IPS DF 4.7 (cell line): Measurements from ENCODE around the gene CPLX1.

Experiments
- DNase-seq: peaks from one replicate; pipeline ENCODE4 v3.0.0-alpha.2; 2013; ENCODE audit warnings: low spot score; ENCODE audit errors: extremely low read depth

CPLX1 gene

DNA sequence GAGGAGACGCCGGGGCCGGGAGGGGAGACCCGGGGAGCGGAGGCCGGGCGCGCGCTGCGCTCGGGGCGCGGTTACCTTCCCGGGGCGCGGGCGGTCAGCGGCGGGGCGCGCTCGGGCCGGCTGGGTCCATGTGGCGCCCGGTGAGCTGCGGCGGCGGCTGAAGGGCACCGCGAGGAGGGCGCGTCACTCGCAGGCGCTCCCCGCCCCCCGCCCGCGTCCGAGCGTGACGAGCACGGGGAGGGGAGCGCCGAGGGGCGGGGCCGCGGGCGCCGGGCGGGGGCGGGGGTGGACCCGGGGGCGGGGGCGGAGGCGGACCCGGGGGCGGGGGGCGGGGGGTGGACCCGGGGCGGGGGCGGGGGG lies at the start of gene CPLX1:
TSS of gene CPLX1 (minus strand) at position 159 of the 360 bp plus-strand sequence. CDS start 1,607 bp downstream, outside the sequence.
- no peak for DNase-seq

DNA sequence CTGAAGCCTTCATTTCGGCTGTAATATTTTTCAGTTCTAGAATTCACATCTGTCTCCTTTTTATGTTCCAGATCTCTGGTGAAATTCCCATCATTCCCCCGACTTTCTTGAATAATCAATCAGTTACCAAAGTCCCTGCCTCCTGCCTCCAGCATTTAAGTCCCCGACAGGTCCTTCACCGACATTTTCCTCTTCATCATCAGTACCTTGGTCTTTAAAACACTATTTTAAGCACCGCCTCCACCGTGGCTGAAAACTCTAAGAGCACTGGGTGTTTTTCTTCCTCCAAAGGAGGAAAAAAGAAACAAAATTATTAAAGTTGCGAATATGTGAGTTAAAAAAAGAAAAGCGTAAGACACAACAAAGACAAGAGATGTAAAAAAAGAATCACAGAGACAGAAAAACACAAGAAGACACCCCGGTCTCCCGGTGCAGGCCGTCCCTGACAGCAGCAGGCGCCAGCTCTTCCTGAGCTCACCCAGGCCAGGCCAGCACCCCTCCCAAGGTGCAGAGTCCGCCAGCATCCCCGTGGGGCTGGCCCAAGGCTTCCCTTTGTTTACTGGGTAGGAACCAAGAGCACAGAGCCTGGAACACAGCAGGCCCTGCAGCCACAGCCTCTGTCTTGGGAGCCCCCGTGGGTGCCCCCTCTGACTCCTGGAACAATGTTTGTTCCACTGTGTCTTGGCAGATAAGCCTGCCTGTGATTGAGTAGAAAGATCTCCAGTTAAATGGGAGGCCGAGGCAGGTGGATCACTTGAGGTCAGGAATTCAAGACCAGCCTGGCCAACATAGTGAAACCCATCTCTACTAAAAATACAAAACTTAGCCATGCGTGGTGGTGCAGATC lies 49.3 kb upstream of the CPLX1 start:
- DNase-seq, result no peak

DNA sequence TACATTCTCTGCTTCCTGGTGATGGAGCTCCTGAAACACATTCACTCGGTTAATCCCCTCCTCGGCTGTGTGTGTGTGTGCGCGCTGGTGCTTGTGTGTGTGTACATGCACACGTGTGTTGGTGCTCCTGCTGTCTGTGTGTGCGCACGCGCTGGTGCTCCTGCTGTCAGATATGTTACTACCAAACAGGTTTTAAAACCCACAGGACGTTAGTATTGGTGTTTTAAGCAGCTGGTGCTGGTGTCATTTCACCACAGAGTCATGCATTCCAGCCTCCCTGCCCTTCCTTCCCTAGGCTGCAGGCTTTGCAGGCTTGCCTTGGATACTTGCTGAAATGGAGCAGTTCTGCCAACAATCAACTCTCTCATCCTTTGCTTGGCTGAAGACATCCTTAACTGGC lies 48.1 kb upstream of the CPLX1 start:
- no peak for DNase-seq

DNA sequence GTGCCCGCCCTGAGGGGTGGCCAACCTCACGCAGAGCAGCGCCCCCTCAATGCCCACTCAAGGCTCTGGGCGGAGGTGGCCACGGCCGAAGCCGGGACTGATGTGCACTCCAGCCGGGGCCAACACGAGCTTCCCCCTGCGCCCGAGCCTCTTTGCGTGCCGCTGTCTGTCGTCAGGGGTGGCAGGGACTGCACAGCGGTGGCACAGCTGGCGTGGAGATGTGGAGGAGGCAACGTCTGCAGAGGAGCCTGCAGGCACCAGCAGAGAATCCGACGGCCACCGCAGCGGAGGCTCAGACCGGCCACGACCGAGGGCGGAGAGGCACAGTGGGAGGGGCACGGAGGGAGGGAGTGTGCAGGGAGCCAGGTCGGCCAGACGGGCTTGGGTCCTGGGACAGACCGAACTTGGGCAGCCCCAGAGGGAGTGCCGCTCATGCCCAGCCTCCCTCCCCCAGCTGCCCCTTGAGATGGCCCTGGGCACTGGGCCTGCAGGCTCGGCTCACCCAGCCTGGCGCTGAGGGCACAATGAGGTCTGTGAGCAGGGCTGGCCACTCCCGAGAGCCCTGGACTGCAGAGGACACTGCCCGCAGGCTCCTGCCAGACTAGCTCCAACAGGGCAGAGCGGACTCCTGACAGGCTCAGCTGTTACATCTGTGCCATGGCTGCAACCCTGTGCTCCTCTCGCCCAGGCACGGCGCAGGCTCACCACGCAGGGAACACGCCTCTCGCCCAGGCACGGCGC lies 46.5 kb upstream of the CPLX1 start:
- no peak for DNase-seq

DNA sequence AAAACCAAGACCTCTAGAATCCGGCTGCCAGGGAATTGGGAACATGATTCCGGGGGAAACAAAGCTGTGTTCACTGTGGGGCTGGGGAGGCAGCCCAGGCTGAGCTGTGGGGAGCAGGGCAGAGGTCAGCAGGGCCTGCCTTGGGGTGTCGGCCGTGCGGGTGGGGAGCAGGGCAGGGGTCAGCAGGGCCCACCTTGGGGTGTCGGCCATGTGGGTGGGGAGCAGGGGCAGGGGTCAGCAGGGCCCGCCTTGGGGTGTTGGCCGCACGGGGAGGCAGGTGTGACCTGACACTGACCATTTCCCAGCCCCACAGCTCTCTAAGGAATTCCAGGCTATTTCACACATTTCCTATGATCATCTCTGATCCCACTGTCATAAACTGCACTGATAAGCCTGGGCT lies 45.6 kb upstream of the CPLX1 start:
- DNase-seq, result no peak

DNA sequence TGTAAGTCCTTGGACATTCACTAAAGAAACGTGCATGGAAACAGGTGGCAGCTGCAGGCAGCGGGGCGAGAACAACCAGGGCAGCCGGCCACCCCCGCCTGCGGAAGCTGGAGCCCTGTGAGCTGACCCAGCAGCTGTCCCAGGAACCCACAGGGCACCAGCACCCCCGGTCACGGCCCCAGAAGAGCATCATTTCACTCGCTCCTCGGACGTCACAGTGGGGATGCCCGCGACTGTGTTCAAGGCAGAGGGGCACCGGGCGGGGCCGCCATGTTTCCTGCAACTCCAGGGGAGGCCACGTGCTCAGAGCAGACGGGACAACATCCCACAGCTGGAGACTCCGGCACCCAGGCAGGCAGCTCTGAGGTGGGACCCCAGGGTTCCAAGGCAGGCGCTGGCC lies 45.0 kb upstream of the CPLX1 start:
- DNase-seq, result no peak

DNA sequence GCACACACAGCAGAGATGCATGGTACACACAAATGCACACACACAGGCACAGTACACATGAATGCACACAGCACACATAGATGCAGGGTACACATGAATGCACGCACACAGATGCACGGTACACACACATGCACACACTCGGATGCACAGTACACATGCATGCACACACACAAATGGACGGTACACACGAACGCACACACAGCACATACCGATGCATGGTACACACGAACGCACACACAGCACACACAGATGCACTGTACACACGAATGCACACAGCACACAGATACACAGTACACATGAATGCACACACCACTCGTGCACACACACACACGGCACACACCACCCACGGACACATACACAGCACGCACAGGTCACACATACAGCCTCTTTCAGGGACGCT lies 43.8 kb upstream of the CPLX1 start:
- DNase-seq, result no peak

DNA sequence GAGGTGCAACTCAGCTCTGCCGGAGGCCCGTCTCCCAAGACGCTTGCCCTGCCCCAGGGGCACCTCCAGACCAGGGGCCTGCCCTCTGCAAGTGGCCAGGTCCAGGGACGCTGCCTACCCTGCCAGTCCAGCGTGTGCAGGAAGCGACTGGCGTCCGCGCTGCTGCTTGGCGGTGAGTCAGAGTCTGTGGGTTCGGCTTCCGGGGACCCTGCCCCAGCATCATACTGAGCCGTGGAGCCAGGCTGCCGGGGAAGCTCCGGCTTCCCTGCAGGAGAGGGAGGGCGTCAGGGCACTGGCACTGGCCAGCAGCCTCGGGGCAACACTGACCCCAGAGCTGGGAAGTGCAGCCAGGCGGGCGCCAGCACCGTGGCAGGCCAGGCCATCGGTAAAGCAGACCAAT lies 42.5 kb upstream of the CPLX1 start:
- DNase-seq, result no peak

DNA sequence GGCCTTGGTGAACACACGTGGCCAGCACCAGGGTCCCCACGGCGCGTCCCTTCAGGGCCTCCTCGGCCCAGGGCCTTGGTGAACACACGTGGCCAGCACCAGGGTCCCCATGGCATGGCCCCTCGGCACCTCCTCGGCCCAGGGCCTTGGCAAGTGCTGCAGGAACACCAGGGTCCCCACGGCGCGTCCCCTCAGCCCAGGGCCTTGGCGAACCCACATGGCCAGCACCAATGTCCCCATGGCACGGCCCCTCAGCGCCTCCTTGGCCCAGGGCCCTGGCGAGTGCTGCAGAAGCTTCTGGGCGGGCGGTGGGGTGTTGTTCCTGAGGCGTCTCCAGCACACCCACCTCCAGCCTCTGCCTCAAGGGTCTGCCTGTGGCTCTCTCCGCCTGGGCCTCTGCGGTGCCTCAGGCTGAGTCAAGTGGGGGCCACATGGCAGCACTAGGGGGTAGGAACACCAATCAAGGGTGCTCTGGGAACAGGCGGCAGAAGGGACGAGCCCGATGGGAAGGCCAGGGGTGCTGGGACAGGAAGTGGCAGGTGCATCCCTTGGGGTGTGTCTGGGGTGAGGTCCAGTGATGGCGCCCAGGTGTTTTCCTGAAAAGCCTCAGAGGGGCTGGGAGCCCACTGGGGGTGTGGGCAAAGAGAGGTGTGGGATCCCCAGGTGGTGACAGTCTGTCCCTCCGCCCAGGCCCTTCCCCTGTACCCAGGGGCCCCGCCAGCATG lies 41.8 kb upstream of the CPLX1 start:
- no peak for DNase-seq

DNA sequence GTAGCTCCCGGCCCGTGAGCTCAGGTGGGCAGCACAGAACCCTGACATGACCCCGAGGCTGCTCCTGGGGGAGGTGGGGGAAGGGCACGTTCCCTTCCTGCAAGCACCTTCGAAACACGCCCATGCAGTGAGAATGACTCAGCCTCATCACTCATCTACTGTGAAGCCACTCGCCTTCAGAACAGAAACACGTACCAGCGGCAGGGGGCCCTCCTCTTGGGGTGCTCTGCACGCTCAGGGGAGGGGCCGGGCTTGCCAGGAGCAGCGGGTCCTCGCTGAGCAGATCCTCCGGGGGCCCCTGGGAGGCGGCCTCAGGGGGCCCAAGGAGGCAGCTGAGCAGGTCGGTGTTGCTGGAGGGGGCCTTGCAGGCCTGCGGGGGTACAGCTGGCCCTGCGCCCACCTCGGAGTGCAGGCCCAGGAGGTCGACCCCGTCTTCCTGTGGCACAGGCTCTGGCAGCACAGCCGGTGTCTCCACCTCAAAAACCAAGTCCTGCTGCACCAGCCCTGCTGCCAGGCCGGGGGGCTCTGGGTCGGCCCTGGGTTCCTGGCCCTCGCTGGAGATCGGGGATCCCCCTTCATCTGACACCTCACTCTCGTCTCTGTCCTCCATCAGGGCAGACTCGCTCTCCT lies 40.9 kb upstream of the CPLX1 start:
- no peak for DNase-seq

DNA sequence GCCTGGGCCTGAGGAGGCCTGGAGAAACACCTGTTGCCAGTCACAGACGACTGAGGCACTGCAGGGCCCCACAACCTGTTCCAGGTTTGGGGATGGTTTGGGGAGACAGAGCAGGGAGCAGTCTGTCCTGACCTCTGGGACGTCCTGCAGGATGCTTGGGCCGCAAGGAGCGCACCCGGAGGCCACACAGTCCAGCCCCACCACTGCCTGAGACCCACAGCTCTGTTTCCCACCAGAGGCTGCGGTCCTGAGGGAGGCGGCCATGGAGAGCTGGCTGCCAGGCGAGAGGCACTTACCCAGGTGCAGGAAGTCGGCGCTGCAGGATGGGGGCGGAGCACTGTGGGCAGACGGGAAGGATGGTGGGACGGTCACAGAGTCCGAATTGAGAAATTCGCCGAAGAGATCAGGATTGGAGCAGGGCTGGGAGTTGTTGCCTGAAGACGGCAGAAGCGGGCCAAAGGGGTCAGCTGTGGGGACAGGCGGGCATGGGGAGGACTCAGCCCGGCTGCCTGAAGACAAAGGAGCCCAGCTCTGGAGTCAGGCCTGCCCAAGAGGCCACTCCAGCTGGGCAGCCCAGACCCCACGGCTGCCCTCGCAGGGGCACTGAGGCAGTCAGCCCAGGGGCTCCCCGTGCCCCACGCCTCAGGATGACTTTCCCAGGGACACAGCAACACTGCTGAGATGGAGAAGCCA lies 40.3 kb upstream of the CPLX1 start:
- no peak for DNase-seq

DNA sequence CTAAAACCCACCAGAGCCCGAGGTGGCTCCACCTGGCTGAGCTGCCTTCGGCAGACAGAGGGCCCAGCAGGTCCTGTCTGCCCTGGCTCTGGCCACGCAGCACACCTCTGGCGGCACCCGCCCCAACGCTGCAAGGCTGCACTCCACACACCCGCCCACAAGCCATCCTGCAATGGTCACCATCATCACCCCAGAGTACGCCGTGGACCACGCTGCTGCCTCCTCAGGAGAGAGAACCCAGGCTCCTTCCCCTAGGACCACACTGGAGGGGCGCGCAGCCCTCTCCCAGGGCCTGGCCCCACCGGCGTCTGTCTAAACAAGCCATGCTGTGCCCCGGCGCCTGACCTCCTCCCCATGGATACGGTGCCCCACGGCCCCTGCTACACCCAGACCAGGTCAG lies 39.6 kb upstream of the CPLX1 start:
- DNase-seq, result no peak

DNA sequence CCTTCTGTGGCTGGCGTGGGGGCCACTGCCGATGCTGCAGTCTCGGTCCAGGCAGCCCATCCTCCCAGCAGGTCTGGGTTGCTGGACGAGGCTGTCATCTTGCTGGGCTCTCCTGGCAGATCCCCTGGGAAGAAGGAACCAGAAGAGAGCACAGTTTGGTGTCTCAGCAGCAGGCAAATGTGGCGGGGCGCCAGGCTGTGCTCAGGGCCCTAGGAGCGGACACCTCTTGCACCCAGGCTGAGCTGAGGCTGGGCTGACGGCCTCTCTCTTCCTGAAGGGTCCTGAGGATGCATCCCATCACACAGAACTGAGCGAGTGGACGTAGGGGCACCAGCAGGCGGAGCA lies 39.2 kb upstream of the CPLX1 start:
- no peak for DNase-seq

DNA sequence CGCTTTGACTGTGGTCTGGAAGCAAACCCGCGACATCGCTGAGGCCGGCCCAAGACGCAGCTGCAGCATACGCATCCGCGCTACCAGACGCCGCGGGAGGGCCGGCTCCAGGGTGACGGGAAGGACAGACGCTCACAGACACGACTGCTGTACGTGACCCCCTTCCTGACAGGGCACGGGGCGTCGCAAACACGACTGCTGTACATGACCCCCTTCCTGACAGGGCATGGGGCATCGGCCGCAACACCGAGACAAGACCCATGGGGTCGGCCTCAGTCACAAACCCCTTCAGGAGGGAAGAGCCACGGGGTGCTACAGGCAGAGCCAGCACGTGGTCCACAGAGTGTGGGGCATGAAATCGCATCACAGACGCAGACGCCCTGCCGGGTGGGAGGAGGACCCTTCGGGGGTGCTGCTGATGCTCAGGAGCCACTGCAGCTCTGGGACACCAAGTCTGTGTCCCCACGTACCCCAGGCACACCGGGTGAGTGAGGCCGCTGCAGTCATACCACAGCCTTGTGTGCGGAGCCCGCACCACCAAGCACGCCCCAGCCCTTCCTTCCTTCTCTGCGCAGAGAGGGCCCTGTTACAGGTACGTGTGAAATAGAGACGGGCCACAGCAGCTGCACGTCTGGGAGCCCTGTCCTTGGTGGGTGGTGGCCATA lies 38.7 kb upstream of the CPLX1 start:
- no peak for DNase-seq

DNA sequence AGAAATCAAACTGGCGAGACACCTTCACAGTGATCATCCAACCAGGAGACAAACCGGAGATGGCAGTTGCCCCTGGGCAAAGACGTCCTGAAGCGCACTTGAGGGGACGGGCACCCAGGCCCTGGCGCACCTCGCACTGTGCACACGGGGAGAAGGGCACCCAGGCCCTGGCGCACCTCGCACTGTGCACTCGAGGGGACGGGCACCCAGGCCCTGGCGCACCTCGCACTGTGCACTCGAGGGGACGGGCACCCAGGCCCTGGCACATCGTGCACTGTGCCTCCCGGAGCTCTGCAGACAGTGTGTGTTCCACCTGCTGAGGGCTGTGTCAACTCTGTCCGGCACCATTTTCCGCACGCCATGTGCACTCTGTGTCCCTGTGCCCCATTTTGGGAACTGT lies 34.6 kb upstream of the CPLX1 start:
- DNase-seq, result no peak

DNA sequence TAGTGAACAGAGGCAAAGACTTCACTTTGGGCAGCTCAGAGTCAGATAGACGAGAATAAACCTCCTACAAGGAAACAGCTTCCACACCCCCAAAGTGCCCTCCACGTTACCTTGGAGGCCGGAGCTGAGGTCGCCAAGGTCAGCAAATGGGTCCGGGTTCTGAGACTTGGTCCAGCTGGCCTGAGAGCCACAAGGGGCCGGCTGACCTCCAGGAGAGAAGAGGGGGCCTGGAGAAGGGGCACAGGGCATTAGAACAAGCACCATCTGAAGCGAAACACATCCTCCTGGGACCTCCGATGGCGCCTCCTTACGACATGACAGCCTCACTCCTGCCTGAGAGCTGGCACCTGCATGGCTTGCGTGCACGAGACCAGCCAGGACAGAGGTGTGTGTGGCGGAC lies 33.6 kb upstream of the CPLX1 start:
- no peak for DNase-seq

DNA sequence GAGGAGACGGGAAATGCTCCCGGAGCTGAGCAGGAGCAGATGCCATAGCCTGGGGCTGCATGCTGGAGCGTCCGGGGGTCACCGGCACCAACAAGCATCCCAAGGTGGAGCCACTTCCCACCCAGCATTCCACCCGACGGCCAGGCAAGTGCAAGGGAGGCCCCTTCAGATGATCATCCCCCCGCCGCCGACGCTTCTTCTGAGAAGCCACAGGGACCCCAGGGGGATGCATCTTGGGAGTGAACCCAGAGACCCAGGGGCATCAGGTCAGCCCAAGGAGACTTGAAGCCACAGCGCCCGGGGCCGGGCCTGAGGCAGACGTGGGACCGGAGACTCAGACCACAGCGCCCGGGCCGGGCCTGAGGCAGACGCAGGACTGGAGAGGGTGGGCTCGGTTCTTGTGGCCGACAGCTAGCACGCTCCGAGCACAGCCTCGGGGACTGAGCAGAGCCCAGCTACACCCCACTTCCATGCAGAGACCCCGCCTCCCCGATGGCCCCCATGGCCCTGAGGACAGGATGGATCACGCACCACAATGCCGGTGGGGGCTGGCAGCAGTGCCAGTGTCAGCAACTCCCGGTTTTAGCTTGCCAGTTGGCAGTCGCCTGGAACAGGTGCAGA lies 33.0 kb upstream of the CPLX1 start:
- no peak for DNase-seq

DNA sequence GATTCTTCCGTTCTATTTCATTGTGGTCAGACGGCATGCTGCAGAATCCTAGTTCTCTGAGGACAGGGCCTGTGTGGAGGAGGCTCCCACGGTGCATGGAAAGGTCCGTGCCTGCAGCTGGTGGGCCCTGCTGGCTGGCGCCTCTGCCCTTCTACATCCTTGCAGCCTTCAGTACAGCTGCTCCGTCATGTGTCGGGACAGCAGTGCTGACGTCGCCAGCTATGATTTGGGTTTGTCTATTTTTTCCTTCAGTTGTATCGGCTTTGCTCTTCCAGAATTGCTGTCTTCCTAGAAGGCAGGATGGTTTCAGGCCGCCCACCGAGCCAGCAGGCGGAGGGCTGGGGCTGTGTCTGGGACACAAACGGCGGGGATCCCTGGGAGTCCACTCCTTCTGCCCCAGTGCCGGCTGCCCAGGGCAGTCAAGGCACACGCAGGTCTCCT lies 32.1 kb upstream of the CPLX1 start:
- DNase-seq, result no peak

DNA sequence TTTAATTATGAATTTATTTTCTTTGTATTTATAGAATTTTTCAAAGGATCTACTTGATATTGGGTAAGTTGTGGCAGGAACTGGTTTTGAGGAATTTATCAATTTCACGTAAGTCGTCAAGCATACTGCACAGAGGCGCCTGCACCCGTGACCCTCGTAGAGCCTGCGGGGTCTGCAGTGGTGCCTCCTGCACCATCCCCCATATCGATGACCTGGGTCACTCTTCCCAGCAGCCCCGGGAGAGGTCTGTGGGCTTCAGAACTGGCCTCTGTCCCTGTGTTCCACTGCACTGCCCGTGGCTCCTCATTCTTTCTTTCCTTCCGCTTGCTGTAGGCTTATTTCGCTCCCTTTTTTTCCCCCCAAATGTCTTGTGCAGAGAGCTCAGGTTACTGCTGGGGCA lies 31.5 kb upstream of the CPLX1 start:
- DNase-seq, result no peak

DNA sequence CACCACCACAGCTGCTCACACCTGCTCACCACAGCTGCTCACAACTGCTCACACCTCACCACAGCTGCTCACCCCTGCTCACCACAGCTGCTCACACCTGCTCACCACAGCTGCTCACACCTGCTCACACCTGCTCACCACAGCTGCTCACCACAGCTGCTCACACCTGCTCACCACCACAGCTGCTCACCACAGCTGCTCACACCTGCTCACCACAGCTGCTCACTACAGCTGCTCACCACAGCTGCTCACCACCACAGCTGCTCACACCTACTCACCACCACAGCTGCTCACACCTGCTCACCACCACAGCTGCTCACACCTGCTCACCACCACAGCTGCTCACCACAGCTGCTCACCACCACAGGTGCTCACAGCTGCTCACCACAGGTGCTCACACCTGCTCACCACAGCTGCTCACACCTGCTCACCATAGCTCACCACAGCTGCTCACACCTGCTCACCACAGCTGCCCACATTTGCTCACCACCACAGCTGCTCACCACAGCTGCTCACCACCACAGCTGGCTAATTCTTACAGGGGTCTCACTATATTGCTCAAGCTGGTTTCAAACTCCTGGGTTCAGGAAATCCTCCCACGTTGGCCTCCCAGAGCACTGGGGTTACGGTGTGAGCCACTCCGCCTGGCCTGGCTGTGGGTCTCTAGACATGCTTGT lies 30.4 kb upstream of the CPLX1 start:
- DNase-seq, result no peak
